CD4-positive, alpha-beta T cell (primary cell): ENCODE measurements around the gene CNDP2. TPM values are rescaled to one million over a fixed set of nuclear protein-coding genes. Genes with fewer than 3 reads are reported as not detected.

Experiments
- ATAC-seq: fragments of 200-7000 bp; cut with Tn5 transposase; one replicate; pipeline ENCODE4 v1.10.0; 2022; ENCODE audit warnings: mild to moderate bottlenecking; ENCODE audit not compliant: poor library complexity
- CTCF ChIA-PET: fragments of 350-600 bp; sonication (Branson Sonifier 250); formaldehyde crosslinking; loops from one replicate; lab custom pipeline; 2021; ENCODE audit warnings: antibody characterized with exemption, inconsistent platforms; lab: Charles Lee
- POLR2A ChIA-PET: fragments of 350-600 bp; sonication (Branson Sonifier 250); formaldehyde crosslinking; loops from one replicate; lab custom pipeline; 2021; ENCODE audit warnings: antibody characterized with exemption, inconsistent platforms; lab: Charles Lee
- DNase-seq, 14 experiments: peaks; one replicate each; pipeline ENCODE4 v3.0.0-alpha.2; 2013 to 2020; ENCODE audit warnings: mixed read lengths in 2 of 14
- H3K27ac ChIP-seq, 2 donors: one replicate each; pipeline versions ENCODE4 v1.5.1 to v1.7.0; 2013; ENCODE audit warnings: low read length in 2 of 2, low read depth in 1 of 2, mild to moderate bottlenecking in 1 of 2
- H3K27me3 ChIP-seq, 2 experiments: 1 replicate in 1 of 2; 2 replicates in 1 of 2; pipeline versions ENCODE4 v1.6.1 to v1.7.0; 2013; ENCODE audit warnings: low read length in 2 of 2, control low read depth in 1 of 2, mild to moderate bottlenecking in 1 of 2, moderate library complexity in 1 of 2; ENCODE audit not compliant: insufficient read depth in 2 of 2, control insufficient read depth in 1 of 2
- H3K36me3 ChIP-seq: one replicate; pipeline ENCODE4 v1.6.1; 2013; ENCODE audit warnings: low read length, control low read depth; ENCODE audit not compliant: insufficient read depth
- H3K4me1 ChIP-seq: one replicate; pipeline ENCODE4 v1.6.1; 2013; ENCODE audit warnings: low read length, control low read depth; ENCODE audit not compliant: insufficient read depth
- H3K4me3 ChIP-seq: one replicate; pipeline ENCODE4 v1.5.1; 2013; ENCODE audit warnings: mild to moderate bottlenecking, low read length, moderate library complexity
- H3K9me3 ChIP-seq, 2 experiments: 1 replicate in 1 of 2; 2 replicates in 1 of 2; pipeline versions ENCODE4 v1.6.1 to v1.7.0; 2013; ENCODE audit warnings: low read length in 2 of 2, mild to moderate bottlenecking in 2 of 2, control low read depth in 1 of 2, moderate library complexity in 1 of 2; ENCODE audit not compliant: control insufficient read depth in 1 of 2, insufficient read depth in 1 of 2
- H3K27ac Mint-ChIP-seq: one replicate; pipeline ENCODE4 v1.8.0; 2020; ENCODE audit warnings: mixed read lengths
- H3K27me3 Mint-ChIP-seq: one replicate; pipeline ENCODE4 v1.8.0; 2021; ENCODE audit warnings: mixed read lengths
- H3K36me3 Mint-ChIP-seq: one replicate; pipeline ENCODE4 v1.8.0; 2021; ENCODE audit warnings: low read depth, mixed read lengths
- H3K4me1 Mint-ChIP-seq: one replicate; pipeline ENCODE4 v1.8.0; 2021; ENCODE audit warnings: low read depth, mixed read lengths
- H3K4me3 Mint-ChIP-seq: one replicate; pipeline ENCODE4 v1.8.0; 2020; ENCODE audit warnings: mild to moderate bottlenecking, mixed read lengths
- H3K9me3 Mint-ChIP-seq: one replicate; pipeline ENCODE4 v1.8.0; 2020; ENCODE audit warnings: mixed read lengths
- CTCF ChIP-seq: fragments of 200-600 bp; IDR thresholded peaks from one replicate; pipeline ENCODE4 v1.8.0; 2022; ENCODE audit warnings: antibody characterized with exemption, mild to moderate bottlenecking
- intact Hi-C, 2 experiments: fragments of 100-400 bp; cut with DNase I in 1 of 2; cut with micrococcal nuclease in 1 of 2; formaldehyde crosslinking; loops; one replicate each; pipeline versions ENCODE4 v1.15.1 to v1.9.0; 2023 to 2025; cut with DNase I, micrococcal nuclease
- total RNA-seq, 174 experiments: library from RNA in 2 of 174; stranded (reverse) in 2 of 174; gene quantifications; one replicate each; pipeline ENCODE4 v1.2.3 and lab custom pipeline; 2021 to 2026

CNDP2 gene
- total RNA-seq, 2 experiments from 2014 or later, result 75.5 to 75.7 TPM

GRCh38 chr18:74528913-74529312 is 32.8 kb downstream of the CNDP2 start:
- Histone ChIP-seq H3K4me1 (no peaks in the 10 kb centered on the region), H3K36me3 (no peaks in the 10 kb centered on the region), H3K27me3 (peaks cover 0 to 2% of the 10 kb centered on the region in 2 experiments), H3K4me3 (no peak overlapping the region), H3K9me3 (no peaks in the 10 kb centered on the region), H3K27ac (no peak overlapping the region)
- ChIA-PET CTCF (no interaction called here), POLR2A (no interaction called here)
- intact Hi-C loops, result loop anchor here in 1 of 2 experiments (5.0 kb wide), 1 partner anchor 43 kb away; no protein-coding TSS in a partner anchor
- ATAC-seq, result no peak
- no peak overlapping the region for H3K27ac Mint-ChIP-seq
- DNase-seq, result no peak
- no peaks in the 10 kb centered on the region for H3K9me3 Mint-ChIP-seq
- peaks cover 10% of the 10 kb centered on the region for H3K27me3 Mint-ChIP-seq
- no peak overlapping the region for H3K4me3 Mint-ChIP-seq
- no peak for TF ChIP-seq CTCF
- H3K4me1 Mint-ChIP-seq, result no peaks in the 10 kb centered on the region
- H3K36me3 Mint-ChIP-seq, result no peaks in the 10 kb centered on the region

GRCh38 chr18:74529378-74529777 is 33.2 kb downstream of the CNDP2 start:
- no peak for TF ChIP-seq CTCF
- ChIA-PET POLR2A (no interaction called here), CTCF (no interaction called here)
- Histone ChIP-seq H3K4me1 (no peaks in the 10 kb centered on the region), H3K4me3 (no peak overlapping the region), H3K27ac (no peak overlapping the region), H3K36me3 (no peaks in the 10 kb centered on the region), H3K9me3 (peaks cover 0 to 3% of the 10 kb centered on the region in 2 experiments), H3K27me3 (peaks cover 0 to 3% of the 10 kb centered on the region in 2 experiments)
- intact Hi-C loops, result loop anchor here in 1 of 2 experiments (5.0 kb wide), 1 partner anchor 43 kb away; no protein-coding TSS in a partner anchor
- no peak overlapping the region for H3K4me3 Mint-ChIP-seq
- H3K27me3 Mint-ChIP-seq, result peaks cover 10% of the 10 kb centered on the region
- DNase-seq, result no peak
- H3K27ac Mint-ChIP-seq, result no peak overlapping the region
- no peaks in the 10 kb centered on the region for H3K4me1 Mint-ChIP-seq
- no peaks in the 10 kb centered on the region for H3K9me3 Mint-ChIP-seq
- no peaks in the 10 kb centered on the region for H3K36me3 Mint-ChIP-seq
- no peak for ATAC-seq

- Mint-ChIP-seq H3K36me3 (no peaks in the 10 kb centered on the region), H3K4me3 (no peak overlapping the region), H3K9me3 (no peaks in the 10 kb centered on the region), H3K27ac (no peak overlapping the region), H3K4me1 (no peaks in the 10 kb centered on the region), H3K27me3 (peaks cover 10% of the 10 kb centered on the region)
- no peak for ATAC-seq
- no peaks in the 10 kb centered on the region for H3K36me3 ChIP-seq
- H3K27ac ChIP-seq, result no peak overlapping the region
- peaks cover 0 to 6% of the 10 kb centered on the region in 2 experiments for H3K9me3 ChIP-seq
- intact Hi-C loops, result loop anchor here in 1 of 2 experiments (5.0 kb wide), 1 partner anchor 42 kb away; no protein-coding TSS in a partner anchor
- ChIA-PET CTCF (no interaction called here), POLR2A (no interaction called here)
- no peak overlapping the region for H3K4me3 ChIP-seq
- H3K4me1 ChIP-seq, result no peaks in the 10 kb centered on the region
- DNase-seq, result peak in 1 of 14 experiments; percentile 16
- no peak for TF ChIP-seq CTCF
- H3K27me3 ChIP-seq, result peaks cover 0 to 4% of the 10 kb centered on the region in 2 experiments
These were observed 33.8 kb downstream of the CNDP2 start for GRCh38 chr18:74529811-74530583.
